Body of pancreas (tissue), 4 donors: ENCODE results near the gene EVA1C. TPM values are rescaled to one million over a fixed set of nuclear protein-coding genes. Genes with fewer than 3 reads are reported as not detected.
"Not testable (repeated sequence)": the region's sequence is repeated elsewhere in the genome, so short reads cannot be mapped to it uniquely, and the experiment has no call there.

Source experiments
- ATAC-seq: fragments of 150-250 bp; one replicate; pipeline ENCODE4 v1.9.1; 2016
- DNase-seq, 4 donors: peaks; one replicate each; pipeline ENCODE4 v3.0.0-alpha.2; 2019
- H3K27ac ChIP-seq, 4 donors: fragments of 200-600 bp; sonication (generic); 1 replicate in 3 of 4; 2 replicates in 1 of 4; pipeline versions ENCODE4 v1.5.1 to v1.6.1; 2016 to 2019; ENCODE audit warnings: mild to moderate bottlenecking in 1 of 4, mixed read lengths in 1 of 4, moderate library complexity in 1 of 4
- H3K27me3 ChIP-seq, 2 donors: fragments of 200-600 bp; sonication (generic); one replicate each; pipeline ENCODE4 v1.6.0; 2016; ENCODE audit warnings: mild to moderate bottlenecking in 1 of 2
- H3K36me3 ChIP-seq, 2 donors: fragments of 200-600 bp; sonication (generic); replicated peaks in 1 of 2; 2 replicates each; pipeline ENCODE4 v1.5.1; 2016; ENCODE audit warnings: low read depth in 2 of 2; ENCODE audit not compliant: insufficient read depth in 1 of 2
- H3K4me1 ChIP-seq: fragments of 200-600 bp; sonication (generic); one replicate; pipeline ENCODE4 v1.6.0; 2016
- H3K4me3 ChIP-seq, 2 donors: fragments of 200-600 bp; sonication (generic); 1 replicate in 1 of 2; 2 replicates in 1 of 2; pipeline ENCODE4 v1.5.1; 2016 to 2019
- H3K9me3 ChIP-seq, 3 donors: fragments of 200-600 bp; sonication (generic); 1 replicate in 2 of 3; 2 replicates in 1 of 3; pipeline ENCODE4 v1.5.1; 2016
- CTCF ChIP-seq, 7 experiments: fragments of 450-650 bp in 4 of 7; fragments of 200-600 bp in 3 of 7; sonication (generic) in 3 of 7; IDR thresholded peaks; one replicate each; pipeline ENCODE4 v1.5.1; 2016 to 2019; ENCODE audit warnings: antibody characterized with exemption in 7 of 7
- POLR2A ChIP-seq, 3 donors: fragments of 450-650 bp; IDR thresholded peaks; one replicate each; pipeline ENCODE4 v1.6.1; 2016; ENCODE audit warnings: antibody characterized with exemption in 3 of 3, mild to moderate bottlenecking in 2 of 3
- WGBS, 2 donors: methylation state at CpG; one replicate each; pipeline ENCODE4 v1.1.5; 2017; 5-methylcytosine and 5-hydroxymethylcytosine counted together
- intact Hi-C: fragments of 100-400 bp; cut with DNase I; formaldehyde crosslinking; loops from one replicate; pipeline ENCODE4 v1.15.1; 2023
- total RNA-seq, 2 donors: library from RNA; depleted of rRNA; stranded (reverse); fragments of >200 nt; gene quantifications; one replicate each; pipeline ENCODE4 v1.1.0, GENCODE V29; 2016

The EVA1C gene
- total RNA-seq, 2 donors from 2014 or later = 16.5 to 24.4 TPM

GRCh38 chr21:32529679-32530078 is 117.2 kb downstream of the EVA1C start:
- H3K36me3 ChIP-seq = no peaks in the 10 kb centered on the region
- H3K27ac ChIP-seq = no peak overlapping the region
- no peaks in the 10 kb centered on the region for H3K9me3 ChIP-seq
- no peak for ATAC-seq
- H3K27me3 ChIP-seq = no peaks in the 10 kb centered on the region
- intact Hi-C loops = no loop called here
- no peak for DNase-seq
- H3K4me1 ChIP-seq = no peaks in the 10 kb centered on the region
- WGBS, 2 donors = 68 to 81% methylated on average over 4 of the region's 4 CpGs
- no peak for TF ChIP-seq POLR2A (IDR thresholded peaks at IDR 0.05)
- H3K4me3 ChIP-seq = no peak overlapping the region

- WGBS, 2 donors = 87 to 88% methylated on average over 7 of the region's 7 CpGs
Observed at GRCh38 chr21:32530809-32531208, 118.3 kb downstream of the EVA1C start.

GRCh38 chr21:32531561-32531960 is 119.1 kb downstream of the EVA1C start:
- DNase-seq, H3K27me3 ChIP-seq, H3K4me1 ChIP-seq, H3K36me3 ChIP-seq, ATAC-seq, H3K9me3 ChIP-seq, intact Hi-C loops, H3K27ac ChIP-seq, H3K4me3 ChIP-seq: not testable (repeated sequence)
- WGBS, 2 donors = 81 to 100% methylated on average over 3 of the region's 3 CpGs

More at GRCh38 chr21:32530809-32531208, 118.3 kb downstream of the EVA1C start:
- H3K36me3 ChIP-seq, intact Hi-C loops, DNase-seq, H3K9me3 ChIP-seq, H3K4me1 ChIP-seq, H3K27me3 ChIP-seq, H3K4me3 ChIP-seq, ATAC-seq, H3K27ac ChIP-seq: not testable (repeated sequence)

GRCh38 chr21:32532636-32533035 is 120.1 kb downstream of the EVA1C start:
- H3K27me3 ChIP-seq = no peaks in the 10 kb centered on the region
- ATAC-seq (no peak), DNase-seq (no peak)
- no peaks in the 10 kb centered on the region for H3K36me3 ChIP-seq
- H3K27ac ChIP-seq = no peak overlapping the region
- peaks cover 8% of the 10 kb centered on the region for H3K4me1 ChIP-seq
- 63 to 73% methylated on average over 6 of the region's 6 CpGs for WGBS, 2 donors
- TF ChIP-seq CTCF (IDR thresholded peaks at IDR 0.05) (no peak), POLR2A (IDR thresholded peaks at IDR 0.05) (no peak)
- no peaks in the 10 kb centered on the region for H3K9me3 ChIP-seq
- H3K4me3 ChIP-seq = no peak overlapping the region
- intact Hi-C loops = no loop called here

GRCh38 chr21:32533053-32533452 is 120.5 kb downstream of the EVA1C start:
- no peak overlapping the region for H3K27ac ChIP-seq
- ATAC-seq (no peak), DNase-seq (no peak)
- no peaks in the 10 kb centered on the region for H3K9me3 ChIP-seq
- H3K36me3 ChIP-seq = no peaks in the 10 kb centered on the region
- no peak overlapping the region for H3K4me3 ChIP-seq
- WGBS, 2 donors = 60 to 65% methylated on average over 2 to 4 of the region's 4 CpGs
- no peaks in the 10 kb centered on the region for H3K27me3 ChIP-seq
- intact Hi-C loops = no loop called here
- TF ChIP-seq CTCF (IDR thresholded peaks at IDR 0.05) (no peak), POLR2A (IDR thresholded peaks at IDR 0.05) (no peak)
- peaks cover 8% of the 10 kb centered on the region for H3K4me1 ChIP-seq

GRCh38 chr21:32533611-32534010 is 121.1 kb downstream of the EVA1C start:
- Histone ChIP-seq H3K4me1 (peaks cover 8% of the 10 kb centered on the region), H3K27ac (no peak overlapping the region), H3K4me3 (no peak overlapping the region), H3K27me3 (no peaks in the 10 kb centered on the region), H3K9me3 (no peaks in the 10 kb centered on the region), H3K36me3 (no peaks in the 10 kb centered on the region)
- no peak for ATAC-seq
- intact Hi-C loops = no loop called here
- TF ChIP-seq CTCF (IDR thresholded peaks at IDR 0.05) (no peak), POLR2A (IDR thresholded peaks at IDR 0.05) (no peak)
- 95 to 100% methylated on average over 7 of the region's 7 CpGs for WGBS, 2 donors
- DNase-seq = no peak
